Type B pancreatic cell (in vitro differentiated cells): ENCODE data around the gene TBXT. TPM values are rescaled to one million over a fixed set of nuclear protein-coding genes. Genes with fewer than 3 reads are reported as not detected.
A peak's percentile ranks its signal among the peaks of the same experiment; 100 is the strongest.

Source experiments
- DNase-seq: peaks from one replicate; pipeline ENCODE4 v3.0.0; 2021; ENCODE audit warnings: mixed read lengths; ENCODE audit not compliant: unreplicated experiment; ENCODE audit errors: extremely low spot score
- H3K27ac Mint-ChIP-seq: 2 replicates; pipeline ENCODE4 v1.8.0; 2021; ENCODE audit warnings: mild to moderate bottlenecking, mixed read lengths
- H3K27me3 Mint-ChIP-seq: 2 replicates; pipeline ENCODE4 v1.8.0; 2021; ENCODE audit warnings: mixed read lengths
- H3K36me3 Mint-ChIP-seq: 2 replicates; pipeline ENCODE4 v1.8.0; 2021; ENCODE audit warnings: mixed read lengths
- H3K4me1 Mint-ChIP-seq: one replicate; pipeline ENCODE4 v1.8.0; 2021; ENCODE audit warnings: mixed read lengths; ENCODE audit not compliant: unreplicated experiment
- H3K4me3 Mint-ChIP-seq: 2 replicates; pipeline ENCODE4 v1.8.0; 2021; ENCODE audit warnings: mild to moderate bottlenecking, mixed read lengths
- H3K9me3 Mint-ChIP-seq: 2 replicates; pipeline ENCODE4 v1.8.0; 2021; ENCODE audit warnings: mixed read lengths
- long read RNA-seq: library from polyadenylated mRNA; unstranded; transcript quantifications from one replicate; pipeline ENCODE4 v2.0.0, GENCODE V29; 2020
- total RNA-seq: library from RNA; stranded (reverse); gene quantifications from 2 replicates; pipeline ENCODE4 v1.2.1, GENCODE V29; 2021; ENCODE audit warnings: low replicate concordance
- TF ChIP-seq, protein P1 (sequence below): fragments of 200-600 bp; sonication (generic); conservative IDR thresholded peaks from 2 replicates; pipeline ENCODE4 v1.5.0; 2021; ENCODE audit warnings: antibody characterized with exemption, mild to moderate bottlenecking

The TBXT gene
- total RNA-seq, result 0.85 and 2.0 TPM in 2 replicates
- long read RNA-seq, result 0 reads

DNA sequence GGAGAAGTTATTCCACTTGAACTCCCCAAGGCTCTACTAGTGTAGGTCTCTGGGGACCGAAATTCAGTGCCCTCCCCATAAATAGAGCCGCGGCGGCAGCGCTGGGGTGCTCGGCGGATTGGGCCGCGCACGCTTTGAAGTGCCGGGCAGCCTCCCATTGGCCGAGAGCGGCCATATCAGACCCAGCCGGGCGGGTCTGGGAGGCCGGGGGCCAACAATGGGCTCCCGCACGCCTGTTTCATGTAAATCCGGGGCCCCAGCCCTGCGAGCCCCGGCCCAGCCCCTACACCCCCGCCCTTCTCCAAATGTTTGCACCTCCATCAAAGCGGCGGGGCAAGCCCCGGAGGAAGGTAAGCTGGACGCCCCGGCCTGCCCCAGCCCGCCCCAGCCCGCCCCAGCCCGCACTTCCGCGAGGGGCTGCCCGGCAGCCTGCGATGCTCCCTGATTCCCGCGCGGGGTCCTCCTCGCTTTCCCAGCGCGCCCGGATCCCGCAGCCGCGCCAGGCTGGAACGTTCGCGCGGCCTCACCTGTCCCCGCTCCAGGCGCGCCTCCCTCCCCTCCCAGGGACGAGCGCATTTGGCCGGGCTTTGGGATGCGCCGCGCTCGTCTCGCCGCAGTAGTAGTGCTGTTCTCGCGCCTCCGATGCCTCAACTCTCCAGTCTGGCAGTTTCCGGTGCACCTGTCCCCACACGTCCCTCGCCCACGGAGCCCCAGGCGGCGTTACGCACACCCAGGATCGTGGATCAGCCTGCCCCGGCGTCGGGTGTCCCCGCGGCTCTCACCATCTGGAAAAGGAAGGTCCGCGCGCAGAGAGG is at the start of gene TBXT:
Gene TBXT, minus strand, starts transcription at position 51 of the 815 bp plus-strand sequence. CDS start 260 bp downstream, outside the sequence.
- H3K4me1 Mint-ChIP-seq, result peaks cover 6% of the 10 kb centered on the region
- H3K4me3 Mint-ChIP-seq, result peak within 1 kb of the TSS; percentile 91
- peak within 1 kb of the TSS; percentile 35 for H3K27ac Mint-ChIP-seq
- DNase-seq, result no peak
- TF ChIP-seq, protein P1, sequence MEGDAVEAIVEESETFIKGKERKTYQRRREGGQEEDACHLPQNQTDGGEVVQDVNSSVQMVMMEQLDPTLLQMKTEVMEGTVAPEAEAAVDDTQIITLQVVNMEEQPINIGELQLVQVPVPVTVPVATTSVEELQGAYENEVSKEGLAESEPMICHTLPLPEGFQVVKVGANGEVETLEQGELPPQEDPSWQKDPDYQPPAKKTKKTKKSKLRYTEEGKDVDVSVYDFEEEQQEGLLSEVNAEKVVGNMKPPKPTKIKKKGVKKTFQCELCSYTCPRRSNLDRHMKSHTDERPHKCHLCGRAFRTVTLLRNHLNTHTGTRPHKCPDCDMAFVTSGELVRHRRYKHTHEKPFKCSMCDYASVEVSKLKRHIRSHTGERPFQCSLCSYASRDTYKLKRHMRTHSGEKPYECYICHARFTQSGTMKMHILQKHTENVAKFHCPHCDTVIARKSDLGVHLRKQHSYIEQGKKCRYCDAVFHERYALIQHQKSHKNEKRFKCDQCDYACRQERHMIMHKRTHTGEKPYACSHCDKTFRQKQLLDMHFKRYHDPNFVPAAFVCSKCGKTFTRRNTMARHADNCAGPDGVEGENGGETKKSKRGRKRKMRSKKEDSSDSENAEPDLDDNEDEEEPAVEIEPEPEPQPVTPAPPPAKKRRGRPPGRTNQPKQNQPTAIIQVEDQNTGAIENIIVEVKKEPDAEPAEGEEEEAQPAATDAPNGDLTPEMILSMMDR, result no peak
- H3K27me3 Mint-ChIP-seq, result peaks cover 50% of the 10 kb centered on the region
- H3K9me3 Mint-ChIP-seq, result no peaks in the 10 kb centered on the region
- H3K36me3 Mint-ChIP-seq, result no peaks in the 10 kb centered on the region

DNA sequence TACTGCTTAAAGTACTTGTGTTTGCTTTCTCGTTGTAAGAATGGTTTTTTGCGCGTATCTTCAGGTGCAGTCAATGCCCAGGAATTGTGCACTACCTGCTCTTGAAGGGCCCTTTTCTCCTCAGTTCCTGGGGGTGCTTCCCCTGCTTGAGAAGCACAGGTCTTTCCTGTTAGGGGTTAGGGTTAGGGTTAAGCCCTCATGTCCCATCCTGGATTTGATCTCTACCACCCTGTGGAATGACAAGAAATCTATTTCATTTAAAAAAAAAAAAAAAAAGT is 39.6 kb upstream of the TBXT start:
- no peak for DNase-seq
- TF ChIP-seq, protein P1, result no peak
- H3K4me1 Mint-ChIP-seq, result no peaks in the 10 kb centered on the region
- no peak overlapping the region for H3K27ac Mint-ChIP-seq
- H3K4me3 Mint-ChIP-seq, result no peak overlapping the region
- H3K27me3 Mint-ChIP-seq, result peaks cover 4% of the 10 kb centered on the region
- no peaks in the 10 kb centered on the region for H3K9me3 Mint-ChIP-seq
- no peaks in the 10 kb centered on the region for H3K36me3 Mint-ChIP-seq

- Mint-ChIP-seq H3K4me1 (no peaks in the 10 kb centered on the region), H3K9me3 (no peaks in the 10 kb centered on the region), H3K36me3 (no peaks in the 10 kb centered on the region), H3K27ac (no peak overlapping the region), H3K27me3 (peaks cover 5% of the 10 kb centered on the region), H3K4me3 (no peak overlapping the region)
- TF ChIP-seq, protein P1, result no peak
- DNase-seq, result no peak
These were observed 39.0 kb upstream of the TBXT start for GRCh38 chr6:166206510-166207283.

DNA sequence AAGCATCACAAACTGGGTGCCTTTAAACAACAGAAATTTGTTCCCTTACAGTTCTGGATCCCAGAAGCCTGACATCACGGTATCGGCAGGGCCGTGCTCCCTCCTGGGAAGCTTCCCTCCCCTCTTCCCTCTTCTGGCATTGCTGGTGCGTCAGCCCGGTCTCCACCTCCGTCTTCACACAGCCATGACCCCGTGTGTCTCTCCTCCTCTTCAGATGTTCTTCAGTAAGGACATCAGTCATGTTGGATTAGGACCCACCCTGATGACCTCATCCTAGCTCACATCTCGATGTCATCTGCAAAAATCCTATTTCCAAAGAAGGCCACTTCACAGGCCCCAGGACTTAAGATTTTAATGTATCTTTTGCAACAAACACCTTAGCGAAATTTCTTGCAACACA is 38.4 kb upstream of the TBXT start:
- Mint-ChIP-seq H3K4me1 (no peaks in the 10 kb centered on the region), H3K9me3 (no peaks in the 10 kb centered on the region), H3K4me3 (no peak overlapping the region), H3K36me3 (no peaks in the 10 kb centered on the region), H3K27ac (no peak overlapping the region), H3K27me3 (peaks cover 9% of the 10 kb centered on the region)
- TF ChIP-seq, protein P1, result no peak
- DNase-seq, result no peak

DNA sequence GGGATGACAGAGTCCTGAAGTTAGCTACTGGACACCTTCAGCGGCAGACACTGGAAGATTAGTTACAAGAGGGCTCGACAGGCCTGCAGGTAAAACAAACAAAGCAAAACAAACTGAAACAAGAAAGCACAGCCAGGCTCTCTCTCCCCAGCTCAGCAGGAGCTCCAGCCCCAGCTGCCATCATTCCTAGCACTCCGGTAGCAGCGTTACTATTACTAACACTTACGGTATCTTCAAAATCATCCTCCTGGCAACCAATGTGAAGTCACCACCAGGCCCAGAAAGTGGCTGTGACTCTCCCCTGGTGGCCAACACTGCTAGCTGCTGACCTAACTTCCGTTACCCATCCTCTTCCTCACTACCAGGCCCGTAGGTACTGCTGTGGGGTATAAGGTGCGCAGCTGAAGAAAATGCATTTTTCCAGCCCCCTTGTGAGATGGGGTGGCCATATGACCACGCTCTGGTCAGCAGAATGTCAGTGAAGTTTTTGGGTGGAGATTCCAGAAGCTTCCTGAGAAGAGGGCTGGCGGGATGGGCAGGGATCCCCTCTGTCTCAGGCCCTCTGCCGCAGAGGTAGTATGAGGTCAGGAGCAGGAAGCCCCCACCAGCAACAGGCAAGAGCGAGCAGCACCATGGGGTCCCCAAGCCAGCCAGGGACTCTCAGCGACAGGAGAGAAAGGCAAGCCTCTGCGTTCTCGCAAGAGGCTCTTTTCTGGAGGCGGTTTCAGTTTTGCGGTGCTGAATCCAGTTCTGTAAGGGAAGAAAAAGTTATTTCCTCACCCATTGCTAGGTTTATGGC is 37.4 kb upstream of the TBXT start:
- no peak for DNase-seq
- Mint-ChIP-seq H3K4me1 (no peaks in the 10 kb centered on the region), H3K27me3 (peaks cover 13% of the 10 kb centered on the region), H3K36me3 (no peaks in the 10 kb centered on the region), H3K9me3 (no peaks in the 10 kb centered on the region), H3K27ac (no peak overlapping the region), H3K4me3 (no peak overlapping the region)
- TF ChIP-seq, protein P1, result peak; percentile 29
